Activated naive CD4-positive, alpha-beta T cell treated with anti-CD3 and anti-CD28 coated beads, Interleukin-2, amount 50 U/mL, for 24 hours (primary cell): ENCODE results near the gene ST7.
A peak's percentile ranks its signal among the peaks of the same experiment; 100 is the strongest.

ENCODE experiments used
- H3K27ac Mint-ChIP-seq: one replicate; pipeline ENCODE4 v1.8.0; 2021; ENCODE audit warnings: mild to moderate bottlenecking, mixed read lengths
- H3K27me3 Mint-ChIP-seq: one replicate; pipeline ENCODE4 v1.8.0; 2021; ENCODE audit warnings: mixed read lengths
- H3K36me3 Mint-ChIP-seq: one replicate; pipeline ENCODE4 v1.8.0; 2021; ENCODE audit warnings: mixed read lengths
- H3K4me1 Mint-ChIP-seq: one replicate; pipeline ENCODE4 v1.8.0; 2021; ENCODE audit warnings: mixed read lengths
- H3K4me3 Mint-ChIP-seq: one replicate; pipeline ENCODE4 v1.8.0; 2021; ENCODE audit warnings: mild to moderate bottlenecking, mixed read lengths
- H3K9me3 Mint-ChIP-seq: one replicate; pipeline ENCODE4 v1.8.0; 2021; ENCODE audit warnings: mixed read lengths

ST7 gene

GRCh38 chr7:117210397-117210796, 257.1 kb downstream of the ST7 start:
- Mint-ChIP-seq H3K4me1 (no peaks in the 10 kb centered on the region), H3K27ac (no peak overlapping the region), H3K27me3 (no peaks in the 10 kb centered on the region), H3K36me3 (no peaks in the 10 kb centered on the region), H3K9me3 (no peaks in the 10 kb centered on the region), H3K4me3 (no peak overlapping the region)

- Mint-ChIP-seq H3K27me3 (no peaks in the 10 kb centered on the region), H3K9me3 (no peaks in the 10 kb centered on the region)
These were observed 257.6 kb downstream of the ST7 start for GRCh38 chr7:117210908-117211307.

GRCh38 chr7:117211614-117212013, 258.3 kb downstream of the ST7 start:
- H3K9me3 Mint-ChIP-seq, result no peaks in the 10 kb centered on the region
- H3K4me1 Mint-ChIP-seq, result no peaks in the 10 kb centered on the region
- H3K4me3 Mint-ChIP-seq, result no peak overlapping the region
- H3K27me3 Mint-ChIP-seq, result no peaks in the 10 kb centered on the region
- H3K36me3 Mint-ChIP-seq, result no peaks in the 10 kb centered on the region
- H3K27ac Mint-ChIP-seq, result no peak overlapping the region

More at GRCh38 chr7:117210908-117211307, 257.6 kb downstream of the ST7 start:
- no peaks in the 10 kb centered on the region for H3K36me3 Mint-ChIP-seq
- H3K4me1 Mint-ChIP-seq, result no peaks in the 10 kb centered on the region
- peak overlapping the region; percentile 69 for H3K27ac Mint-ChIP-seq
- H3K4me3 Mint-ChIP-seq, result no peak overlapping the region

GRCh38 chr7:117212969-117213877, 259.9 kb downstream of the ST7 start:
- H3K4me3 Mint-ChIP-seq, result no peak overlapping the region
- no peak overlapping the region for H3K27ac Mint-ChIP-seq
- no peaks in the 10 kb centered on the region for H3K36me3 Mint-ChIP-seq
- no peaks in the 10 kb centered on the region for H3K9me3 Mint-ChIP-seq
- no peaks in the 10 kb centered on the region for H3K27me3 Mint-ChIP-seq
- no peaks in the 10 kb centered on the region for H3K4me1 Mint-ChIP-seq

GRCh38 chr7:117216010-117216409, 262.7 kb downstream of the ST7 start:
- Mint-ChIP-seq H3K27ac (no peak overlapping the region), H3K4me3 (no peak overlapping the region), H3K27me3 (no peaks in the 10 kb centered on the region)

GRCh38 chr7:117216436-117217069, 263.3 kb downstream of the ST7 start:
- no peaks in the 10 kb centered on the region for H3K9me3 Mint-ChIP-seq

More at GRCh38 chr7:117216010-117216409, 262.7 kb downstream of the ST7 start:
- Mint-ChIP-seq H3K4me1 (no peaks in the 10 kb centered on the region), H3K9me3 (no peaks in the 10 kb centered on the region), H3K36me3 (no peaks in the 10 kb centered on the region)

GRCh38 chr7:117217106-117218035, 264.1 kb downstream of the ST7 start:
- no peaks in the 10 kb centered on the region for H3K9me3 Mint-ChIP-seq
- H3K27ac Mint-ChIP-seq, result no peak overlapping the region
- H3K36me3 Mint-ChIP-seq, result no peaks in the 10 kb centered on the region
- H3K4me3 Mint-ChIP-seq, result no peak overlapping the region
- H3K27me3 Mint-ChIP-seq, result no peaks in the 10 kb centered on the region
- H3K4me1 Mint-ChIP-seq, result no peaks in the 10 kb centered on the region

More at GRCh38 chr7:117216436-117217069, 263.3 kb downstream of the ST7 start:
- H3K4me1 Mint-ChIP-seq, result no peaks in the 10 kb centered on the region
- no peak overlapping the region for H3K4me3 Mint-ChIP-seq
- H3K27me3 Mint-ChIP-seq, result no peaks in the 10 kb centered on the region
- H3K36me3 Mint-ChIP-seq, result no peaks in the 10 kb centered on the region
- no peak overlapping the region for H3K27ac Mint-ChIP-seq

GRCh38 chr7:117218700-117219099, 265.4 kb downstream of the ST7 start:
- Mint-ChIP-seq H3K27me3 (no peaks in the 10 kb centered on the region), H3K27ac (no peak overlapping the region), H3K4me3 (no peak overlapping the region), H3K36me3 (peaks cover 7% of the 10 kb centered on the region), H3K9me3 (no peaks in the 10 kb centered on the region), H3K4me1 (no peaks in the 10 kb centered on the region)

- peaks cover 7% of the 10 kb centered on the region for H3K36me3 Mint-ChIP-seq
These were observed 266.2 kb downstream of the ST7 start for GRCh38 chr7:117219485-117219884.

GRCh38 chr7:117220836-117221235, 267.5 kb downstream of the ST7 start:
- no peak overlapping the region for H3K4me3 Mint-ChIP-seq
- no peaks in the 10 kb centered on the region for H3K4me1 Mint-ChIP-seq
- H3K36me3 Mint-ChIP-seq, result peaks cover 7% of the 10 kb centered on the region
- H3K27me3 Mint-ChIP-seq, result no peaks in the 10 kb centered on the region
- no peak overlapping the region for H3K27ac Mint-ChIP-seq
- no peaks in the 10 kb centered on the region for H3K9me3 Mint-ChIP-seq

More at GRCh38 chr7:117219485-117219884, 266.2 kb downstream of the ST7 start:
- no peak overlapping the region for H3K4me3 Mint-ChIP-seq
- H3K4me1 Mint-ChIP-seq, result no peaks in the 10 kb centered on the region
- H3K9me3 Mint-ChIP-seq, result no peaks in the 10 kb centered on the region
- no peak overlapping the region for H3K27ac Mint-ChIP-seq
- H3K27me3 Mint-ChIP-seq, result no peaks in the 10 kb centered on the region

- no peaks in the 10 kb centered on the region for H3K27me3 Mint-ChIP-seq
- peaks cover 7% of the 10 kb centered on the region for H3K36me3 Mint-ChIP-seq
- no peaks in the 10 kb centered on the region for H3K4me1 Mint-ChIP-seq
- no peak overlapping the region for H3K4me3 Mint-ChIP-seq
- no peak overlapping the region for H3K27ac Mint-ChIP-seq
- H3K9me3 Mint-ChIP-seq, result no peaks in the 10 kb centered on the region
These were observed 272.2 kb downstream of the ST7 start for GRCh38 chr7:117225536-117225935.

GRCh38 chr7:117227091-117227490, 273.8 kb downstream of the ST7 start:
- no peaks in the 10 kb centered on the region for H3K9me3 Mint-ChIP-seq
- no peak overlapping the region for H3K4me3 Mint-ChIP-seq
- H3K27ac Mint-ChIP-seq, result no peak overlapping the region
- peaks cover 7% of the 10 kb centered on the region for H3K36me3 Mint-ChIP-seq
- H3K27me3 Mint-ChIP-seq, result no peaks in the 10 kb centered on the region
- no peaks in the 10 kb centered on the region for H3K4me1 Mint-ChIP-seq

GRCh38 chr7:117229350-117229749, 276.0 kb downstream of the ST7 start:
- Mint-ChIP-seq H3K27ac (no peak overlapping the region), H3K9me3 (peaks cover 5% of the 10 kb centered on the region), H3K4me1 (no peaks in the 10 kb centered on the region), H3K27me3 (no peaks in the 10 kb centered on the region), H3K4me3 (no peak overlapping the region), H3K36me3 (no peaks in the 10 kb centered on the region)

- H3K36me3 Mint-ChIP-seq, result no peaks in the 10 kb centered on the region
- no peak overlapping the region for H3K27ac Mint-ChIP-seq
- H3K9me3 Mint-ChIP-seq, result peaks cover 5% of the 10 kb centered on the region
- H3K4me3 Mint-ChIP-seq, result no peak overlapping the region
- no peaks in the 10 kb centered on the region for H3K27me3 Mint-ChIP-seq
- H3K4me1 Mint-ChIP-seq, result no peaks in the 10 kb centered on the region
These were observed 277.2 kb downstream of the ST7 start for GRCh38 chr7:117230276-117231046.

- Mint-ChIP-seq H3K9me3 (peaks cover 5% of the 10 kb centered on the region), H3K4me3 (no peak overlapping the region), H3K27ac (no peak overlapping the region), H3K36me3 (no peaks in the 10 kb centered on the region), H3K27me3 (no peaks in the 10 kb centered on the region), H3K4me1 (no peaks in the 10 kb centered on the region)
These were observed 277.7 kb downstream of the ST7 start for GRCh38 chr7:117231047-117231359.
